Effector memory CD8-positive, alpha-beta T cell (primary cell): Measurements from ENCODE around the gene DDX56.
"Not testable (repeated sequence)": the region's sequence is repeated elsewhere in the genome, so short reads cannot be mapped to it uniquely, and the experiment has no call there.

Source experiments
- ATAC-seq: fragments of 150-1000 bp; cut with Tn5 transposase; replicated peaks from 2 replicates; pipeline ENCODE4 v1.10.0; 2021; ENCODE audit warnings: mild to moderate bottlenecking, moderate library complexity
- DNase-seq, 3 experiments: peaks; one replicate each; pipeline ENCODE4 v3.0.0; 2021
- H3K27ac Mint-ChIP-seq, 2 donors: one replicate each; pipeline ENCODE4 v1.8.0; 2022; ENCODE audit warnings: mild to moderate bottlenecking in 2 of 2, mixed read lengths in 2 of 2, moderate library complexity in 2 of 2
- H3K27me3 Mint-ChIP-seq, 2 donors: one replicate each; pipeline ENCODE4 v1.8.0; 2022; ENCODE audit warnings: mixed read lengths in 2 of 2
- H3K36me3 Mint-ChIP-seq: one replicate; pipeline ENCODE4 v1.8.0; 2022; ENCODE audit warnings: mild to moderate bottlenecking, moderate library complexity, mixed read lengths; ENCODE audit not compliant: insufficient read depth
- H3K4me1 Mint-ChIP-seq, 2 donors: one replicate each; pipeline ENCODE4 v1.8.0; 2022; ENCODE audit warnings: low read depth in 2 of 2, mixed read lengths in 2 of 2
- H3K4me3 Mint-ChIP-seq, 2 donors: one replicate each; pipeline ENCODE4 v1.8.0; 2022; ENCODE audit warnings: mild to moderate bottlenecking in 2 of 2, mixed read lengths in 2 of 2, moderate library complexity in 2 of 2
- H3K9me3 Mint-ChIP-seq, 2 donors: one replicate each; pipeline ENCODE4 v1.8.0; 2022; ENCODE audit warnings: mixed read lengths in 2 of 2

DDX56 gene

DNA sequence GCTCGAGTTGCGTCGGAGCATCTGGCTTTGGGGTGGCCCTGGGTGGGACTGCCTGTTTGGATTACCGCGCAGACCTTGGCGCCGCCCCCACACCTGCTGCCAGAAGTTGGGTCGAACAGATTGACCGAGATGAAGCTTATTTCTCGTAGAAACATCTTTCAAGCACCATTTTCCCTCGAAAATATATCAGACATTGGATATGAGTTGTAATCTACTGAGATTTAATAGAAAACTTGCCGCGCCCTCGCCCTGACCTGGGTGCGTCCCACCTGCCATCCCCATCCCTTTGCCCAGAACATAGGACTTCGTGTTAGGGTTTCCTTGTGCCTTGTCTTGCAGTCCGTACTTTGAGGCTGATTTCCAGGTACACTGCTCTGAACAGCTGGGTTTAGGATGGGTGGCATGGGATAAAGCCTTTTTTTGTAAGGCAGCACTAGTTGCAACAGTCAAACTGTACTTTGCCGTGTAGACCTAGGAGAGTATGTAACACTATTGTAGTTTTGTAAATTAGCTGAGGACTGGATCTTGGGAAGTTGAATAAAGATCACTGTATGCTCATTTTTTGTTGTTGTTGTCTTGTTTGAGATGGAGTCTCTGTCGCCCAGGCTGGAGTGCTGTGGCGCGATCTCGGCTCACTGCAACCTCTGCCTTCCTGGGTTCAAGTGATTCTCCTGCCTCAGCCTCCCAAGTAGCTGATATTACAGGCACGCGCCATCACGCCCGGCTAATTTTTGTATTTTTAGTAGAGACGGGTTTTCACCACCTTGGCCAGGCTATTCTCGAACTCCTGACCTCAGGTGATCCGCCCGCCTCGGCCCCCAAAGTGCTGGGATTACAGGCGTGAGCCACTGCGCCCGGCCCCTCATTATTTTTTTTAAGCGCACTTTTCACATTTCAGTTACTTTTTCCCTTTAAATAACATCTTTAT is 33.7 kb upstream of the DDX56 start:
- peaks cover 33 to 42% of the 10 kb centered on the region in 2 donors for H3K4me1 Mint-ChIP-seq
- ATAC-seq = peak; percentile 16
- DNase-seq = no peak

DNA sequence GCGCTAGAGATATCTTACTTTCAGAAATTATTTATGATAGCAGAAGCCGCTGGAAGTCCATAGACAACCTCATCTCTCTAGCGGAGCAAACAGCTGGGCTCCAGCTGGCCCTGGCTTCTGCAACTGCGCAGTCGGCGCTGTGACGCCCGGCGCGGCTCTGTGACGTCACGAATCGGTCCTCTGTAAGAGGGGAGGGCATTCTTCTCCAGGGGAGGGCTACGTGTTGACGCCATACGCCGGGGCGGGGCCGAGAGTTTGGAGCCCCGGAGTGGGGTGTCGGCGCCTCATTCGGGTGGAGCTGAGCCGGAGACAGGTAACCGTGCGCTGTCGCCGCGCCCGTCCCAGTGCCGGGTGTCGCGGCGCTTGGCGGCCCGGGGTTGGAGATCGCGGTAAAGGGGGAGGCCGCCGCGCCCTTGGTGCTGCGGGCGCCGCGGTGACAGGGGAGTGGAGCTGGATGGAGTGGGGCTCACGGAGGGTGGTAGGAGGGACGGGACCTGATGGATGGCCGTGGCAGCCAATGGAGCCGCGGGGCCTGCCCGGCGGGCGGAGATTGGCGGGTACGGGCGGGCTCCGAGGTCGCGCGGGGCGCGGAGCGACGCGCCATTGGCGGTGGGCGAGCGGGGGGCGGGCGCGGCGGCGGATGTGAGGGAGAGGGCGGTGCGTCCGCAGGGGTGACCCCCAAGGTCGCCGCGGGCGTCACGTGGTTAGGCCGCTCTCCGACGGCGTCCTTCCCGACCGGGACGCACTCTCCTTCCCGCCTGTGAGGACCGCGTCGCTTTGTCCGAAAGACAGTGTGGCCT is 32.8 kb upstream of the DDX56 start, which contains the start of gene OGDH:
Gene OGDH (plus strand): TSS at position 287 of the 800 bp plus-strand sequence. CDS start 17,717 bp downstream, outside the sequence.
- H3K9me3 Mint-ChIP-seq = no peaks in the 10 kb centered on the region
- peak within 1 kb of the TSS; percentile 89 to 95 for H3K4me3 Mint-ChIP-seq
- DNase-seq = peak; percentile 98 to 99 (median 99)

More for the DNA sequence above, 33.7 kb upstream of the DDX56 start:
- peak overlapping the region; percentile 89 to 95 for H3K4me3 Mint-ChIP-seq
- H3K27ac Mint-ChIP-seq = peak overlapping the region; percentile 99
- no peaks in the 10 kb centered on the region for H3K9me3 Mint-ChIP-seq
- H3K36me3 Mint-ChIP-seq = peaks cover 42% of the 10 kb centered on the region
- H3K27me3 Mint-ChIP-seq = no peaks in the 10 kb centered on the region

GRCh38 chr7:44604941-44605340 is 31.2 kb upstream of the DDX56 start:
- Mint-ChIP-seq H3K9me3 (no peaks in the 10 kb centered on the region), H3K27me3 (no peaks in the 10 kb centered on the region), H3K4me3 (no peak overlapping the region), H3K36me3 (peaks cover 42% of the 10 kb centered on the region), H3K4me1 (peaks cover 21 to 31% of the 10 kb centered on the region in 2 donors), H3K27ac (no peak overlapping the region)
- ATAC-seq = no peak
- DNase-seq = no peak

More for the DNA sequence above, 32.8 kb upstream of the DDX56 start, which contains the start of gene OGDH:
- H3K4me1 Mint-ChIP-seq = peaks cover 27 to 35% of the 10 kb centered on the region in 2 donors
- peak within 1 kb of the TSS; percentile 99 for H3K27ac Mint-ChIP-seq
- no peaks in the 10 kb centered on the region for H3K27me3 Mint-ChIP-seq
- ATAC-seq = peak; percentile 89
- peaks cover 42% of the 10 kb centered on the region for H3K36me3 Mint-ChIP-seq

DNA sequence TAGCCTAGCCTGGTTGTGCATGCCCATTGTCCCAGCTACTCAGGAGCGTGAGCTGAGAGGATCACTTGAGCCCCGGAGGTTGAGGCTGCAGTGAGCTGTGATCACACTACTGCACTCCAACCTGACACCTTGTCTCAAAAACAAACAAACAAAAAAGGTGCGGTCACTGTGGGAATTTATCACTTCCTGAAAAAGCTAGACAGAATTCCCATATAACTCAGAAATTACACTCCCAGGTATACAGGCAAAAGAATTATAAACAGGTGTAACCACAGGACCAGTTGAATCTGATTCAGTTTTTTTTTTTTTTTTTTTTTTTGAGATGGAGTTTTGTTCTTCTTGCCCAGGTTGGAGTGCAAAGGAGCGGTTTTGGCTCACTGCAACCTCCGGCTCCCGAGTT is 29.5 kb upstream of the DDX56 start:
- H3K27me3 Mint-ChIP-seq = no peaks in the 10 kb centered on the region
- no peak for DNase-seq
- peaks cover 30% of the 10 kb centered on the region for H3K36me3 Mint-ChIP-seq
- peaks cover 17 to 21% of the 10 kb centered on the region in 2 donors for H3K4me1 Mint-ChIP-seq
- no peak overlapping the region for H3K27ac Mint-ChIP-seq
- no peak for ATAC-seq
- no peaks in the 10 kb centered on the region for H3K9me3 Mint-ChIP-seq
- no peak overlapping the region for H3K4me3 Mint-ChIP-seq

GRCh38 chr7:44602576-44602910 is 28.8 kb upstream of the DDX56 start:
- no peaks in the 10 kb centered on the region for H3K9me3 Mint-ChIP-seq
- no peak overlapping the region for H3K4me3 Mint-ChIP-seq
- ATAC-seq = no peak
- H3K4me1 Mint-ChIP-seq = peaks cover 14 to 18% of the 10 kb centered on the region in 2 donors
- H3K27ac Mint-ChIP-seq = no peak overlapping the region
- H3K36me3 Mint-ChIP-seq = peaks cover 23% of the 10 kb centered on the region
- no peaks in the 10 kb centered on the region for H3K27me3 Mint-ChIP-seq
- DNase-seq = no peak

GRCh38 chr7:44599222-44599621 is 25.5 kb upstream of the DDX56 start:
- ATAC-seq (no peak), DNase-seq (no peak)
- Mint-ChIP-seq H3K4me1 (no peaks in the 10 kb centered on the region), H3K4me3 (no peak overlapping the region), H3K36me3 (peaks cover 4% of the 10 kb centered on the region), H3K27me3 (no peaks in the 10 kb centered on the region), H3K27ac (no peak overlapping the region), H3K9me3 (no peaks in the 10 kb centered on the region)

- H3K27me3 Mint-ChIP-seq, H3K36me3 Mint-ChIP-seq, H3K4me3 Mint-ChIP-seq, H3K27ac Mint-ChIP-seq, DNase-seq, H3K4me1 Mint-ChIP-seq, ATAC-seq, H3K9me3 Mint-ChIP-seq: not testable (repeated sequence)
Observed at GRCh38 chr7:44597181-44597580, 23.5 kb upstream of the DDX56 start.

DNA sequence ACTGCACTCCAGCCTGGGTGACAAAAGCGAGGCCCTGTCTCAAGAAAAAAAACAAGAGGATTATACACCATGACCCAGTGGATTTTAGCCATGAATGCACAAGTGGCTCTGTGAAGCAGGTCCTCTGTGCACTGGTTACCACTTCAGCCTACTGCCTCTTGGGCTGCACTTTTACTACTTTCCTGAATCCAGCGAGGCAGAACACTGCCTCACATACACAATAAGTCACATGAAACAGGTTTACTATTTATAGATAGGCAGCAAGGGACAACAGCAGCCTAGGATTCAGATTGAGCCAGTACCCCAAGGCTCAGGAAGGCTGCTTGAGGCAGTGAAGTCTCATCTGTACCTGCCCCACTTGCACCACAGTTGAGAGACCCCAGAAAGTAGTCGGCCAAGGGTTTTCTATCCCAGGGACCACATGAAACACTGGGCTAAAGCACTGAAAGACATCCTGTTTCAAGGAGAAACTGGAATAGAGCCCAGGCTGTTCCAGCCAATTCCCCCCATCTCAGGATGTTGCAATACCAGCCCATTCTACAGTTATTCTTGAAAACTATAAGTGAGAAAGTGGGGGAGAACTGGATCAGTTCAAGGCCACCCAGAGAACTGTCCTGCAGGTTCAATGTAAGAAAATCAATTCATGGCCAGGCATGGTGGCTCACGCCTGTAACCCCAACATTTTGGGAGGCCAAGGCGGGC is 22.4 kb upstream of the DDX56 start:
- DNase-seq = no peak
- Mint-ChIP-seq H3K4me3 (no peak overlapping the region), H3K4me1 (no peaks in the 10 kb centered on the region), H3K27me3 (no peaks in the 10 kb centered on the region), H3K27ac (peak overlapping the region; percentile 13 to 41), H3K36me3 (no peaks in the 10 kb centered on the region), H3K9me3 (no peaks in the 10 kb centered on the region)
- ATAC-seq = no peak

GRCh38 chr7:44590910-44591309 is 17.2 kb upstream of the DDX56 start:
- H3K27me3 Mint-ChIP-seq = no peaks in the 10 kb centered on the region

DNA sequence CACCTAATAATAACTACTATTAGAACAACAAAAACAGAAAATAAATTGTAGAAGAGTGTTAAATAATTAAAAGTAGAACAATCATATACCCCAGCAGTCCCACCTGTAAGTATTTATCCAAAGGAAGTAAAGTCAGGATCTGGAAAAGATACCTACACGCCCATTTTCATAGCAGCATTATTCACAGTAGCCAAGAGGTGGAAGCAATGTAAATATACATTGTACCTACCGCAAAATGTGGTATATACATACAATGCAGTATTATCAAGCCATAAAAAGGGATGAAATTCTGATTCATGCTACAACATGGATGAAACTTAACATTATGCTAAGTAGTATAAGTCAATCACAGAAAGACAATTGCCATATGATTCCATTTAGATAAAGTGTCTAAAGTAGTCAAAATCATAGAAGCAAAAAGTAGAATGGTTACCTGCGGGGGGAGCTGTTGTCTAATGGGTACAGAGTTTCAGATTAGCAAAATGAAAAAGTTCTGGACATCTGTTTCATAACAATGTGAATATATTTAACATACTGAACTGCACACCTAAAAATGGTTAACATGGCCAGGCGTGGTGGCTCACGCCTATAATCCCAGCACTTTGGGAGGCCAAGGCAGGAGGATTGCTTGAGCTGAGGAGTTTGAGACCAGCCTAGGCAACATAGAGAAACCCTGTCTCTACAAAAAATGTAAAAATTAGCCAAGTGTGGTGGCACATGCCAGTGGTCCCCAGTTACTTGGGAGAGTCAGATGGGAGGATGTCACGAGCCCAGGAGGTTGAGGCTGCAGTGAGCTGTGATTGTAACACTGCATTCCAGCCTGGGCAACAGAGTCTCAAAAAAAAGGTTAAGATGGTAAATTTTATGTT is 14.4 kb upstream of the DDX56 start:
- DNase-seq (peak; percentile 62 to 75 (median 66)), ATAC-seq (peak; percentile 85)
- H3K27me3 Mint-ChIP-seq = no peaks in the 10 kb centered on the region
- peak overlapping the region in 1 of 2 donors; percentile 7 for H3K27ac Mint-ChIP-seq
- H3K4me1 Mint-ChIP-seq = peaks cover 6 to 8% of the 10 kb centered on the region in 2 donors
- no peaks in the 10 kb centered on the region for H3K36me3 Mint-ChIP-seq
- no peak overlapping the region for H3K4me3 Mint-ChIP-seq
- no peaks in the 10 kb centered on the region for H3K9me3 Mint-ChIP-seq

More at GRCh38 chr7:44590910-44591309, 17.2 kb upstream of the DDX56 start:
- DNase-seq (no peak), ATAC-seq (no peak)
- no peak overlapping the region for H3K4me3 Mint-ChIP-seq
- H3K4me1 Mint-ChIP-seq = peaks cover 6 to 8% of the 10 kb centered on the region in 2 donors
- no peaks in the 10 kb centered on the region for H3K9me3 Mint-ChIP-seq
- H3K27ac Mint-ChIP-seq = no peak overlapping the region
- H3K36me3 Mint-ChIP-seq = no peaks in the 10 kb centered on the region

DNA sequence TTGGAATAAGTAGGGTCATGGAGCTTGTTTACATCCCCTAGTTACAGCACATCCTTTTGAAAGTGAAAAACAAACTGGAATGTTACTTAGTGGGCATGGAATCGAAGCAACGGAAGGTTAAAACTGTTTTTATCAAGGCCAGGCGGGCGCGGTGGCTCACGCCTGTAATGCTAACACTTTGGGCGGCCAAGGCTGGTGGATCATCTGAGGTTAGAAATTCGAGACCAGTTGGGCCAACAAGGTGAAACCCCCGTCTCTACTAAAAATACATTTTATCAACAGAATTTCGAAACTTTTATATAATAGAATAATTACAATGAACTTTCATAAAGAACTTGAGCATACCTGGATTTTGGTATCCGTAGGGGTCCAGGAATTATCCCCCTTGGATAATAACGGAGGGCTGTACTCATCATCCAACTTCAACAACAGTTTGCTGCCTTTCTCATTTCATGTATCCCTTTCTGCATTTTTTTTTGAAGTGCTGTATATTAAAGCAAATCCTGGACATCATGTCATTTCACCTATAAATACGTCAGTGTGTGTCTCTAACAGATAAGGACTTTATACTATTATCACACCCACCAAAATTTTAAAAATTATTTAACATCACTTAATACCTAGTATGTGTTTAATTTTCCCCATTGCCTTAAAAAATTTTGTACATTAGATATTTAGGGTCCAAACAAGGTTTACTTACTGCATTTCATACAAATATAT is 9.6 kb upstream of the DDX56 start:
- H3K4me3 Mint-ChIP-seq = peak overlapping the region; percentile 81 to 82
- no peak for DNase-seq
- ATAC-seq = no peak
- no peaks in the 10 kb centered on the region for H3K9me3 Mint-ChIP-seq
- peaks cover 44% of the 10 kb centered on the region for H3K36me3 Mint-ChIP-seq
- H3K27me3 Mint-ChIP-seq = no peaks in the 10 kb centered on the region
- H3K27ac Mint-ChIP-seq = peak overlapping the region; percentile 94 to 96
- H3K4me1 Mint-ChIP-seq = peaks cover 31 to 38% of the 10 kb centered on the region in 2 donors
